GM21786 (cell line): Measurements from ENCODE around the gene DMRT1.

ENCODE experiments used
- ATAC-seq: cut with Tn5 transposase; IDR thresholded peaks from one replicate; pipeline ENCODE4 v1.9.1; 2021; ENCODE audit not compliant: unreplicated experiment

DMRT1 gene

DNA sequence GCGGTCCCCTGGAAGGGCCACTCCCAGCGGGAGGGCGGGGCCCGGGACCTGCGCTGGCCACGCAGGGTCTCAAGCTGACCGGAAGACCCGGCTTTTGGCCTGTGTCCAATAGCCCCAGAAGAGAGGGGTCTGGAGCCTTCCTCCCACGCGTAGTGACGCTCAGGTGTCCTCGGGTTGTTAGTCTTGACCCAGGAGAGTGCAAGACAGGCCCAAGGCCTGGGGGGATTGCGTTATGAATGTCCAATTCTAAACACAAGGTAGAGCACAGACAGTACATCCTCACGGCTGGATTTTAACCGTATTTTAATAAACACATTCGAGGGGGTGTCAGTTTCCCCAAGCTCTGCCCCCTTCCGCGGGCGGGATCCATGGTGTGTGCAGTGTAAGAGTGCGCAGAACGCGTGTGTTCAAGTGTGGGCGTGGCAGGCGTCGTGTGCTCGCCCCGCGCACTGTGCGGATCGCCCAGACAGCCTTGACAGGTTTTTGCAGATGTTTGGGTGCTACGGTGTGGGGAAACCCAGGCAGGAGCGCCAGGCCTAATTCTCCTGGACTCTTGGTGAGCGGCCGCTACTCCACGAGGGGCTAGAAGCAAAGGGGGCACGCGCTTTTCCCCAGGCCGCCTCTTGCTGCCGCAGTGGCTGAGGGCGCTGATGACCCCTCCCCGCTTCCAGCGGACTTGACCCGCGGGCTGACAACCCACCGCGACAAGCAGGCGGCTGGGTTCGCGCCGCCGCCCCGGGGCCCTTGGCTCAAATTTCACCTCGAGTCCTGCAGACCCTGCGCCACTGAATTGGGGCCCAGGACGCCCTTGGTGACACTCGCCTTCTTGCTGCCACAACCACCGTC is 128.9 kb downstream of the DMRT1 start:
- no peak for ATAC-seq

DNA sequence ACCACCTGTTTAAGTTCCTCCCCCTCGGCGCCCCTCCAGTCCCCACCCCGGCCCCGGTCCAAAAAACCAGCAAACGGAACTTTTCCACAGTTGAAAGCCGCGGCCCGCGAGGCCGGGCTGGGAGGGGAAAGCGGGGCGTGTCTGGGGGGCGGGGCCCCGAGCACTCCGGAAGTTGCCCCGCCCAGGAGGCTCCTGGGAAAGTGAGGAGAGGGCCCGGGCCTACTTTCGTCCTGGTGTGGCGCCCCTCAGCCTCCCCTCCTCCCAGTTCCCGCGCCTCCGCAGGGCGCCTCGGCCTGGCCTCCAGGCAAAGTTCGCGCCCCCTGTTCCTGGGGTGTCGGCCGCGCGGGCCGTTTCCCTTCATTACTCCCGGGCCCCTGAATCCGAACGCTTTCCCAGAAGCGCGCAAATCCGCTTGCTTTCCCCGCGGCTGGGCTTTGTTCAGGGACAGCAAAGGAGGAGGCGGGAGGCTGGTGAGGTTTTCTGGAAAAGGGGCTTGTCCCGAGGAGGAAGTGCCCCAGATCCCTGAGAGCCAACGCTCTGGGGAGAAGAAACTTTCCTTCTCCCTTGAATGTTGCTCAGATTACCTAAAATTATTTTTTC is 130.5 kb downstream of the DMRT1 start:
- no peak for ATAC-seq

DNA sequence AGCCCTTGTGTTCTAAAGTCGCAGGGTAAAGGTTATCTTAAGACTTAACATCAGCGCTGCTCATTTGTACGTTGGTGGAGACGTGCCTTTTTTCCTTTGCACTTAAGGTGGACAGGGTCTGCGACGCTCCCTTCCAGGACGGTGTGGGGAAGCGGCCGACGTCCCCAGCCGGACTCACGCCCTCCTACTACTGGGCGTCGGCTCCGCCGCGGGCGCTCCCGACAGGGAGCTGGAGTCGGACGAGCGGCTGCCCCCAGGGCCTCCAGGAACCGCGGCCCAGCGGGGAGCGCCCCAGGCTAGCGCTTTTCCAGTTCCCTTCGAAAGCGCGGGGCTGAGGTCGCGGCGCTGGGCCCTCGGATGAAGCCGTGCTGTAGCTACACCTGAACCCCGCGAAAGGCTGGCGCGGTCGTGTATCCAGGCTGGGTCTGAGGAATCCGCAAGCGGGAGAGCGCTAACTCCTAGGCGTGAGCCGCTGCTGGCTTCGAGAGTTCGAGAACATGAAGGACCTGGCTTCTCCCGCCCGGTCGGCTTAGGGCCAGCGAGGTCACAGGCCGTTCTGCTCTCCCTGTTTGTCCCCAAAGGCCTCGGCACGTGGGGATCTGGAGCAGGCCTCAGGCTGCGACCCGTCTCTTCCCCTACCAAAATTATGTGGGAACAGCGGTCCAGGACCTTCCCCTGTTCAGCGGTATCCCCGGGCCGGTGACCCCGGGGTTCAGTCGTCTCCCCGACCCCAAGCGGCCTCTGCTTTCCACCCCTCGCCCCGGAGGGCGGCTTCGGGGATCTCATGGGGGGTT is 131.2 kb downstream of the DMRT1 start:
- ATAC-seq = no peak

GRCh38 chr9:973295-973834 is 131.9 kb downstream of the DMRT1 start:
- no peak for ATAC-seq

GRCh38 chr9:974031-974995 is 132.8 kb downstream of the DMRT1 start:
- no peak for ATAC-seq

DNA sequence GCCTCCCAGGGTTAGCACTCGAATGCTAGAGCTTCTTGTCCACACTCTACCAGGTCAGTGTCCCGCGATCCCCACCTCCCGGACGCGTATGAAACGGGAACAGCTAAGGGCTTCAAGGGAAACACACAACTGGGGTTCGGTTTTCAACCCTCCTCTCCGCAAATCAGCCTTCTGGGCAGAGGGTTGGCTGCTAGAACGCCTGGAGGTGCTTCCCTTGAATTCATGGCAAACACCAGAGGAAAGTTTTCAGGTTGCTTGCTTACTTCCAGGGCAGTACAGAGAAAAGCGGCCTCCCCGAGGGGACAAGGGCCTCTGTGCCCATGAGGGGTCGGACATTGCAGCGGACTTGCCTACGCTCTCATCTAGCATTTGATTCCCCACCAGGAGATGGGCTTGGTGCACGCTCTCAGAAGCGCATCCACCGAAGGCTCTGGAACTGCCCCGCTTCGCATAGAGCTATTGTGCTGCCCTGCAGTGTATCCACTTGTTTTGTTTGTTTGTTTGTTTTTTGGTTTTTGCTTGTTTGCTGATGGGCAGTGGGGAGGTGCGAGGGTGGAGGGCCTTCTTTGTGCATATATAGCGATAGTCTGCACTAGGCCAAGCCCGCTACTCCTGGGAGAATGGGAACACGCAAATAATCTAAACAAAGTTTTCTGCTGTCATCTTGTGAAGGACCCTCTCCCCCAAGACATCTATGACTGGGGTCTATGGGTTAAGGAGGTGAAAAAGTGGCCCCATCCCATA is 133.7 kb downstream of the DMRT1 start:
- ATAC-seq = no peak

DNA sequence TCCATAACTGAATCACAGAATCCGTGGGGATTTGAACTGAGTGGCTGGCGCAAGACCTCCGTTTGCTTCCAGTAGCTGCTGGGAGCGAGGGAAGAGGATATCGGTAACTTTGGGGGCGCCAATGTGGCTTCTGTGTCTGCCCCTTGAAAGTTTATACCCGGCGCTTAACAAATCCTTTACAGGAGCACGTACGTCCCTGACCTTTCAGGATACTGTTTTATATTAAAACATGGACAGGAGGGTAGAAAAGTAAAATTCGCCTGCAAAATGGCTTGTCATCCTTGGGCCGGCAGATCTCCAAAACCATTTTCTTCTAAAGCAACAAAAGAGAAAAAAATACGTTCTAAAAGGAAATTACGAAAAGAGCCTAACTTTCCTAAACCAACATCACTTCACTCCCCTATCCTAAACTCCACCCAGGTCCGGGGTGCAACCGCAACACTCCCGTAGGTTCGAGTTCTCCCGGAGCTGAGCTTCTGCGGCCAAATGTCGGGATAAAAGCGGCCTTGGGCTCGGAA is 134.3 kb downstream of the DMRT1 start:
- no peak for ATAC-seq

- ATAC-seq = no peak
Measured at GRCh38 chr9:976258-976942, 134.9 kb downstream of the DMRT1 start, which contains the start of gene DMRT3. Gene DMRT3 (plus strand): TSS chr9:976655. CDS start chr9:977002, 347 bp downstream.

GRCh38 chr9:976943-977837 is 135.7 kb downstream of the DMRT1 start:
- no peak for ATAC-seq

DNA sequence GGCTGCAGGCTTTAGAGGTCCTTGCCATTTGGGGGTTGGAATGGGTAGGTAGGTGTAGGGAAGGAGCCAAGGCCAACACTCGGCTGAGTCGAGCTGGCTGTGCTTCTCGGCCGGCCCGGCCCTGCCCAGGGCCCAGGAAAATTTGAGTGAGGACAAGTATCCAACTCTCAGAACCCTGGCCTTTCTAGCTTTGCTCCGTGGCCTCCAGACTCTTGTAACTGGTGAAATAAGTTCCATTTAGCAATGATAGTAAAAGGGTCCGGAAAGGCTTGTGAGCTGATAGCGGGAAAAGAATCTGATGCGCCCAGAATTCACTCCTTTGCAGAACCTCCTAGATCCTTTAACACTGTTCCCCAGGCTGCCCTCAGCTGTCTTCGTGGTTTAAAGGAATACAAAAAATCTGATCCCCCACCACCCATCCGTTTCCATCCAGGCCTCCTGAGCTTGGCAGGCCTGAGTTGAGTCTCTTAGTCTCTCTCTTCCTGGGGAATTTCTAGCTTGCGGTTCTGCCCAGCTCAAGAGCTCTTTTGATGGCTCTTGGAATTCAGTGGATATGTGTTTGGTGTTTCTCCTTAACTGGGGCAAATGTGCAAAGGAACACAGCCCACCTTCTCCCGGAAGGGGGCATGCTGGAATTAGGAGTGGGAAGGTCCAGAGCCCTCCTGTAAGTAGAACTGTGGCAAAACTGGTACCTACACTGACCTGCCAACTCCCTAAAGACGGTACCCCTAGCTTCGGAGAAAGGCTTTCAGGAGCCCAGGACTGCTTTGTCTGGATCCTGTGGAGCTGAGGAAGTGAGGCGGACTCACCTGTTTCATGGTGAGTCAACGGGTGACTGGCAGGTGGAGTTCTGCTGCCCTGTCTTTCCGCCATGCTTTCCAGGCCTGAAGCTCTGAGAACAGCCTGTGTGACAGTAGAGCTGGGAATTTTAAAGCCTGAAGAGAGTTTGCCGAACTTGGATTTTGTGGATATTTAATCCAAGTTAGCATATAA is 136.6 kb downstream of the DMRT1 start:
- ATAC-seq = no peak

DNA sequence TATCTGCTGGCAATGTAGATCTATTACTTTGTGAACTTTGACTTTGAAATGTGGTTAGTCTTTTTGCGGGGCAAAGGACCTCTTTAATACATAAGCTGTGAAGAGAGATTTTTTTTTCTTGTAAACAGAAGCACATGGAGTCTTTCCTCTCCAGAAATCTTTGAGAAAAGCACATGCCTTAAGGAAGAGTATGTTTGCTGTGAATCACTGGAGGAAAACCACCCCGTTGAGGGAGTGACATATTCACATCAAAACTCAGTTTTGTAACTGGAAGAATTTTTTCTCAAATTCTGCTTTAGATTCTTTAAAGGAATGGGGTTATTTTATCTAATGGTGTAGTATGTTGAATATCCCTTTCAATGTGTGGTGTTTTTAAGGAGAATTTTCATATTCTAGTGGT is 138.5 kb downstream of the DMRT1 start:
- ATAC-seq = no peak

DNA sequence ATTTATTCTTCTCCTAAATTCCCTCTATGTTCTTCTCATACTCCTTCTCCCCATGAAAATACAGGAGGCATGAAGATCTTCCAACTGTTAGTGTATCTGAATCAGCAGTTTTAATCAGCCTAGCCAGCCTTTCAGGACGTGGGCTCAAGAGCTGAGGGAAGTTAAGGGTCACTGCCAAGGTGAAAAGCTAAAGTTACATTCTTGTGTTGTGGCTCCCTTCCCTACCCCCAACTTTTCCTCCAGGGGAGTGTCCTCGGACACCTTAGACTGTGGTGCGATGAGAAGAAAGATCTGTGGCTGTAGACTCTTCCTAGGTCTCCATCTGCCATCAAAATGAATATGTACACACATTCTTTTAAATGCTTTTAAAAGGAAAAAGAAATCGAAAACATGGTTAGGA is 139.1 kb downstream of the DMRT1 start:
- ATAC-seq = no peak

GRCh38 chr9:981491-981898 is 140.0 kb downstream of the DMRT1 start:
- no peak for ATAC-seq

GRCh38 chr9:982394-983230 is 141.1 kb downstream of the DMRT1 start:
- no peak for ATAC-seq

DNA sequence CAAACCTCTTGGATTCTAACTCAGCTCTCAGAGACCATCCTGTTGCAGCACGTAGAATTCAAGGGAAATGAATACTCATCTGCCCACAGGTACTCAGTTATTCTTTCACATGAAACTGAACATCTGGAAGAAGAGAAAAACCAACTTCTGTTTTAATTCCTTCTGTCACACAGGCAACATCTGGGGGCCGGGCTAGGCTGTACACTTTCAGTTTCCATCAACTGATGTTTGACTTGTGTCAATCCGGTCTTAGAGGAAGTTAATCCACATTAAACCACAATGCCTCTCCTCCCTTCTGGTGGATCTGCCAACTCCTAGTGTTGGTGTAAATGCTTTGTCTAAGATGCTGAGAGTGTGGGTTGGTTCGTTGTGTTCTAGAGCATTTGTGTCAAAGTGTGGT is 152.5 kb downstream of the DMRT1 start:
- ATAC-seq = peak; percentile 63

DNA sequence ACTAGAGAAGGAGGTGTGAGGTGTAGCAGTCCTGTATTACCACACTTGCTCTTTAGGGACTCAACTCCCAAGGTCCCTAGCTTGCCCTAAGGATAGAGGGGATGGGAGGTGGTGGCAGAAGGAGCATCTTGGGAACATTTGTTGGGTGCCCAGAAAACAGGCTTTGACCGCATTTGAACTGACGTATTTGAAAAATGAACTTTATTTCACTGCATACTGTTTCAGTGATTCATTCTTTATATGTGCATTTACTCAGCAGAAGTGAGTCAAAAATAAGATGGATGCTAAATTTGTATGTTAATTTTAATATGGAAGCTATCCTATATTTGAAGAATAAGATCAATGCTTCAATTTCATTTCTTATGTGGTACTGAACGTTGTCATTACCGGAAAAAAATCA is 153.7 kb downstream of the DMRT1 start:
- no peak for ATAC-seq
